Heart left ventricle (tissue), 16 donors: Measurements from ENCODE around the gene CNNM3. TPM values are rescaled to one million over a fixed set of nuclear protein-coding genes. Genes with fewer than 3 reads are reported as not detected.

Experiments used
- ATAC-seq, 4 donors: fragments of 200-7000 bp; cut with Tn5 transposase; one replicate each; pipeline ENCODE4 v1.9.1; 2020 to 2022; ENCODE audit warnings: moderate library complexity in 4 of 4, mild to moderate bottlenecking in 3 of 4, moderate number of reproducible peaks in 1 of 4
- DNase-seq, 5 donors: peaks; one replicate each; pipeline ENCODE4 v3.0.0-alpha.2; 2020
- H3K27ac ChIP-seq, 12 donors: fragments of 200-600 bp; sonication (generic) in 4 of 12; one replicate each; pipeline versions ENCODE4 v1.5.0 to v1.8.0; 2016 to 2022; ENCODE audit warnings: mild to moderate bottlenecking in 2 of 12
- H3K27me3 ChIP-seq, 9 donors: fragments of 200-600 bp; sonication (generic) in 2 of 9; one replicate each; pipeline versions ENCODE4 v1.5.1 to v1.8.0; 2016 to 2022; ENCODE audit warnings: mild to moderate bottlenecking in 3 of 9
- H3K36me3 ChIP-seq, 9 donors: fragments of 200-600 bp; sonication (generic) in 2 of 9; one replicate each; pipeline versions ENCODE4 v1.5.0 to v1.8.0; 2018 to 2022; ENCODE audit warnings: mild to moderate bottlenecking in 2 of 9
- H3K4me1 ChIP-seq, 12 donors: fragments of 200-600 bp; sonication (generic) in 4 of 12; one replicate each; pipeline versions ENCODE4 v1.5.0 to v1.8.0; 2016 to 2022; ENCODE audit warnings: mild to moderate bottlenecking in 3 of 12
- H3K4me3 ChIP-seq, 12 donors: fragments of 200-600 bp; sonication (generic) in 4 of 12; one replicate each; pipeline versions ENCODE4 v1.5.0 to v1.8.0; 2017 to 2022; ENCODE audit warnings: mild to moderate bottlenecking in 9 of 12, moderate library complexity in 4 of 12
- H3K9me3 ChIP-seq, 12 donors: fragments of 200-600 bp; sonication (generic) in 4 of 12; one replicate each; pipeline versions ENCODE4 v1.5.0 to v1.8.0; 2016 to 2022; ENCODE audit warnings: mild to moderate bottlenecking in 1 of 12
- CTCF ChIP-seq, 12 donors: fragments of 200-600 bp; sonication (generic) in 4 of 12; IDR thresholded peaks; one replicate each; pipeline versions ENCODE4 v1.5.0 to v1.8.0; 2018 to 2022; ENCODE audit warnings: antibody characterized with exemption in 12 of 12, mild to moderate bottlenecking in 5 of 12
- POLR2A ChIP-seq, 2 donors: fragments of 450-650 bp; IDR thresholded peaks; one replicate each; pipeline ENCODE4 v1.6.1; 2017; ENCODE audit warnings: antibody characterized with exemption in 2 of 2, mild to moderate bottlenecking in 2 of 2, moderate library complexity in 2 of 2
- WGBS, 4 donors: extraction: QIAGEN DNeasy Blood & Tissue Kit in 2 of 4; methylation state at CpG; one replicate each; pipeline versions ENCODE4 v1.1.5 to v1.1.7; 2013 to 2018; 5-methylcytosine and 5-hydroxymethylcytosine counted together
- intact Hi-C, 10 donors: fragments of 100-400 bp; cut with DNase I; formaldehyde crosslinking; loops; one replicate each; pipeline versions ENCODE4 v1.11.1 to v1.14.2; 2022
- polyA plus RNA-seq, 2 donors: library from polyadenylated mRNA; stranded (reverse); fragments of 200-250 nt; gene quantifications; one replicate each; pipeline ENCODE4 v1.2.3, GENCODE V29; 2013
- total RNA-seq, 9 donors: library from RNA; depleted of rRNA in 2 of 9; stranded (reverse); fragments of >200 nt in 2 of 9; fragmentation: NEBNext Ultra II Directional in 3 of 9; extraction: Animal tissue kit (Norgen Biotek cat#: 25700) in 3 of 9; gene quantifications; one replicate each; pipeline versions ENCODE4 v1.1.0 to v1.2.4, GENCODE V29; 2016 to 2023
- donor health status: ischemic (EF 13 %, LVEDD 7.1; RV severe dilation, severe dysfunction).
- donor health status: healthy with polysubstance abuse.
- donor health status: DM: no; HTN: yes; CAD: no.
- donor health status: DM: no; HTN: no; CAD: no.
- donor health status: ischemic (EF 25% LVEDD 6.9; RV normal size, moderate dysfunction).
- donor health status: ischemic (EF 25% LVEDD 5.7; RV mildly dilated, moderate dysfunction).
- donor health status: healthy.
- donor health status: DM: yes; HTN: yes; CAD: no.
- donor health status: ischemic (EF 35%, LVEDD 5.7; RV mildly dilated, moderate dysfunction).
- donor health status: nonischemic (EF 11% LVEDD 7.7; RV severe dilation, severe dysfunction).
- donor health status: DM: yes; HTN: yes; CAD: no.
- donor health status: PGD.
- donor health status: ischemic (EF 29% LVEDD 5.4; RV normal size, mild dysfunction).
- donor health status: nonischemic (EF 23%, LVEDD 6.1; RV moderate dilation, normal function).

Gene CNNM3
- total and polyA plus RNA-seq, 11 donors = 5.1 to 17.7 (median 10.2) TPM

GRCh38 chr2:96824079-96824870 is 8.2 kb downstream of the CNNM3 start:
- peaks cover 0 to 46% (median 28%) of the 10 kb centered on the region in 12 donors for H3K4me1 ChIP-seq
- 54 to 61% (median 58%) methylated on average over 6 of the region's 6 CpGs for WGBS, 4 donors
- DNase-seq = no peak

GRCh38 chr2:96825057-96825456 is 9.0 kb downstream of the CNNM3 start:
- peak in 1 of 4 donors; percentile 25 for ATAC-seq
- H3K27me3 ChIP-seq = no peaks in the 10 kb centered on the region
- TF ChIP-seq CTCF (IDR thresholded peaks at IDR 0.05) (no peak), POLR2A (IDR thresholded peaks at IDR 0.05) (no peak)
- 87 to 94% (median 93%) methylated on average over 7 to 14 of the region's 14 CpGs for WGBS, 4 donors
- no peak overlapping the region for H3K27ac ChIP-seq
- peaks cover 0 to 38% (median 21%) of the 10 kb centered on the region in 12 donors for H3K4me1 ChIP-seq
- peaks cover 0 to 76% (median 66%) of the 10 kb centered on the region in 9 donors for H3K36me3 ChIP-seq
- DNase-seq = no peak
- intact Hi-C loops = no loop called here
- H3K4me3 ChIP-seq = no peak overlapping the region
- no peaks in the 10 kb centered on the region for H3K9me3 ChIP-seq

More at GRCh38 chr2:96824079-96824870, 8.2 kb downstream of the CNNM3 start:
- TF ChIP-seq POLR2A (IDR thresholded peaks at IDR 0.05) = no peak
- TF ChIP-seq CTCF (IDR thresholded peaks at IDR 0.05) = no peak
- peaks cover 0 to 69% (median 58%) of the 10 kb centered on the region in 9 donors for H3K36me3 ChIP-seq
- H3K27me3 ChIP-seq = no peaks in the 10 kb centered on the region
- no peak for ATAC-seq
- no peak overlapping the region for H3K4me3 ChIP-seq
- H3K27ac ChIP-seq = no peak overlapping the region
- intact Hi-C loops = no loop called here
- no peaks in the 10 kb centered on the region for H3K9me3 ChIP-seq

GRCh38 chr2:96826546-96827278 is 10.6 kb downstream of the CNNM3 start:
- peaks cover 0 to 24% (median 13%) of the 10 kb centered on the region in 12 donors for H3K4me1 ChIP-seq
- no peak overlapping the region for H3K4me3 ChIP-seq
- no peaks in the 10 kb centered on the region for H3K27me3 ChIP-seq
- no peaks in the 10 kb centered on the region for H3K9me3 ChIP-seq
- no peak overlapping the region for H3K27ac ChIP-seq
- peaks cover 0 to 89% (median 81%) of the 10 kb centered on the region in 9 donors for H3K36me3 ChIP-seq
- 83 to 89% (median 89%) methylated on average over 18 to 22 of the region's 22 CpGs for WGBS, 4 donors
- intact Hi-C loops = no loop called here
- no peak for ATAC-seq
- TF ChIP-seq POLR2A (IDR thresholded peaks at IDR 0.05) (no peak), CTCF (IDR thresholded peaks at IDR 0.05) (no peak)
- DNase-seq = no peak

GRCh38 chr2:96828436-96828835 is 12.4 kb downstream of the CNNM3 start:
- peaks cover 0 to 32% (median 14%) of the 10 kb centered on the region in 12 donors for H3K4me1 ChIP-seq
- WGBS, 4 donors = 95 to 99% (median 96%) methylated on average over 12 to 14 of the region's 14 CpGs
- H3K27ac ChIP-seq = no peak overlapping the region
- H3K4me3 ChIP-seq = no peak overlapping the region
- DNase-seq (no peak), ATAC-seq (no peak)
- TF ChIP-seq CTCF (IDR thresholded peaks at IDR 0.05) (no peak), POLR2A (IDR thresholded peaks at IDR 0.05) (no peak)
- H3K27me3 ChIP-seq = no peaks in the 10 kb centered on the region
- no peaks in the 10 kb centered on the region for H3K9me3 ChIP-seq
- intact Hi-C loops = no loop called here
- peaks cover 0 to 96% (median 84%) of the 10 kb centered on the region in 9 donors for H3K36me3 ChIP-seq
